PFSK-1 (cell line): Measurements from ENCODE around the gene CSRP3.

ENCODE experiments used
- POLR2AphosphoS5 ChIP-seq: IDR thresholded peaks from 2 replicates; pipeline ENCODE4 v1.6.1; 2012; ENCODE audit warnings: low read depth, mild to moderate bottlenecking, control low read depth, low read length, moderate library complexity
- TAF1 ChIP-seq: IDR thresholded peaks from 2 replicates; pipeline ENCODE4 v1.6.1; 2012; ENCODE audit warnings: low read length, control low read depth, borderline replicate concordance; ENCODE audit not compliant: insufficient read depth
- TF ChIP-seq, protein P1 (sequence below), 2 experiments: IDR thresholded peaks; 2 replicates each; pipeline versions ENCODE4 v1.6.1 to v1.8.0; 2011 to 2012; ENCODE audit warnings: low read depth in 2 of 2, low read length in 2 of 2, control low read depth in 1 of 2, inconsistent platforms in 1 of 2, mild to moderate bottlenecking in 1 of 2, moderate library complexity in 1 of 2; ENCODE audit not compliant: insufficient read depth in 1 of 2

DNA sequence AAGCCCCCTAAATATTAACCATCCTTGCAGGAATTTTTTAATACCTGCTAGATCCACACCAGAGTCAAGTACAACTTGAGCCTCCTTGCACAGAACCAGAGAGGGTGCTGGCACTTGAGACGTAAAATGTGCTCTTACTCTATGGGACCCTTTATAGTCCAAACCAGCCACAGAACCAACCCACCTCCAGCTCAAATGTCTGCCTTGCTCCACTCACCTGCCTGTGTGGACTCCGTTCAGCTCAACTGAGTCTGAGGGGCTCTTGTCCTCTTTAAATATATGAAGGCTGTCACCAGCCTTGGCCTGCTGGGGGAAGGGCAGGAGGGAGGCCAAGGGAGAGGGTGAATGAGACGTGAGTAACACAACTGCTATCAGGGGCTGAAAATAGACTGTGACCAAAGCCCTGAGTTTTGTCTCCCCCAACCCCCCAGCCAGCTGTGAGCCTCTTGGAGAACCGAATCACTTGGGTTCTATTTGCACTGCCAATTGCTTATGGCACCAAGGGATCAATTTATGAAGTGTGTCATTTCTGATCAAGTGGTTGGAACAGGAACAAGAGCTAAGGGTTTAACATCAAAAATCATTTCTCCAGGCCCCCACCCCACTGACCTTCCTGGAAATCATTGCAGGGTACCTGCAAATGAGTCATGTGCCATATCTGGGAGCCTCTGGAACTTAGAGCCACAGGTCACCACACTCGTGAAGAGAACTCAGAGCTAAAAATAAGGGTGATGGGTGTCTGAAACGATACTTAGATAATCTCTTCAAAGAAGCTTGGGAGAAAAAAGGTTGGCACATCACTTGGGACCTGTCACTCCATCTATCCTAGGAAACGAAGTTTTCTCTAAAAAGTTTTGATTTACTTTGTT, at the start of gene CSRP3:
- TF ChIP-seq POLR2AphosphoS5 (no peak), TAF1 (no peak)
- TF ChIP-seq, protein P1, sequence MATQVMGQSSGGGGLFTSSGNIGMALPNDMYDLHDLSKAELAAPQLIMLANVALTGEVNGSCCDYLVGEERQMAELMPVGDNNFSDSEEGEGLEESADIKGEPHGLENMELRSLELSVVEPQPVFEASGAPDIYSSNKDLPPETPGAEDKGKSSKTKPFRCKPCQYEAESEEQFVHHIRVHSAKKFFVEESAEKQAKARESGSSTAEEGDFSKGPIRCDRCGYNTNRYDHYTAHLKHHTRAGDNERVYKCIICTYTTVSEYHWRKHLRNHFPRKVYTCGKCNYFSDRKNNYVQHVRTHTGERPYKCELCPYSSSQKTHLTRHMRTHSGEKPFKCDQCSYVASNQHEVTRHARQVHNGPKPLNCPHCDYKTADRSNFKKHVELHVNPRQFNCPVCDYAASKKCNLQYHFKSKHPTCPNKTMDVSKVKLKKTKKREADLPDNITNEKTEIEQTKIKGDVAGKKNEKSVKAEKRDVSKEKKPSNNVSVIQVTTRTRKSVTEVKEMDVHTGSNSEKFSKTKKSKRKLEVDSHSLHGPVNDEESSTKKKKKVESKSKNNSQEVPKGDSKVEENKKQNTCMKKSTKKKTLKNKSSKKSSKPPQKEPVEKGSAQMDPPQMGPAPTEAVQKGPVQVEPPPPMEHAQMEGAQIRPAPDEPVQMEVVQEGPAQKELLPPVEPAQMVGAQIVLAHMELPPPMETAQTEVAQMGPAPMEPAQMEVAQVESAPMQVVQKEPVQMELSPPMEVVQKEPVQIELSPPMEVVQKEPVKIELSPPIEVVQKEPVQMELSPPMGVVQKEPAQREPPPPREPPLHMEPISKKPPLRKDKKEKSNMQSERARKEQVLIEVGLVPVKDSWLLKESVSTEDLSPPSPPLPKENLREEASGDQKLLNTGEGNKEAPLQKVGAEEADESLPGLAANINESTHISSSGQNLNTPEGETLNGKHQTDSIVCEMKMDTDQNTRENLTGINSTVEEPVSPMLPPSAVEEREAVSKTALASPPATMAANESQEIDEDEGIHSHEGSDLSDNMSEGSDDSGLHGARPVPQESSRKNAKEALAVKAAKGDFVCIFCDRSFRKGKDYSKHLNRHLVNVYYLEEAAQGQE (IDR thresholded peaks at IDR 0.05; ENCODE audit: insufficient read depth in 1 of 2, low read depth in 2 of 2, low read length in 2 of 2): no peak
